ENCODE data around the gene RNASE4. TPM values are rescaled to one million over a fixed set of nuclear protein-coding genes. Genes with fewer than 3 reads are reported as not detected.
"Not testable (repeated sequence)": the region's sequence is repeated elsewhere in the genome, so short reads cannot be mapped to it uniquely, and the experiment has no call there.

The RNASE4 gene
- total and polyA plus RNA-seq, 9 donors: 42.0 to 183 (median 102) TPM

DNA sequence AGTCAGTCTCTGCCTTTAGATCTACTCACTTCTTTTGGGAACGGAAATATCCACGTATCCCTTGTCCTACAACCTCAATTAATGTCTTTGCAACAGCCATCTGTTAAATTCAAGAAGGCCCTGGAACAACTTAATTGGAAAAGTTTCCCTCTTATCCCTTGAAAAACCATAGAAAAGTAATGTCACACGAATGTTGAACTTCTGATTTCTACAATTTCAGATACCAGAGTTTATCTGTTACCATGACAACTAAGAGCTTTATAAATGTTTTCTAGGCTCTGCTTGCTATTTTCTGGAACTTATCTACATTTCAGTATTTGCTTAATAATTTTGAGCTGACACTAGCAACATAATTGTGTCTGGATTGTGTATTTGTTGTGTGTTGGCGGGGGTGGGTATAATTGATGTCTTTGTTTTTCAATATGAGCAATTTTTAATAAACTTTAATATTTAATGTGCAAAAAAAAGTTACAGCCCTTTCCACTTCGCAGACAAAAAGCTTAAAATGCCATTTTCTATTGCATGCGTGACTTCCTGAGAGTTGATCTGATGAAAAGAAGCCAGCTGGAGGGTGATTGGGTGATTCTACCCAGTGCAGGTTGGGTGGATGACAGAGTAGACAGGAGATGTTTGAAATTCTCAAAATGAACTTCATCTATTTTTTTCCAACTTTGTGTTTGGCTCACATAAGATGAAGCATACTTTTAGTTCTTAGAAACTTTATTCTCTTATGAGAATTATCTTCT, 49.5 kb downstream of the RNASE4 start:
- H3K9me3 ChIP-seq: no peaks in the 10 kb centered on the region
- intact Hi-C loops (cut with DNase I): no loop called here
- no peak overlapping the region for H3K27ac ChIP-seq
- no peaks in the 10 kb centered on the region for H3K36me3 ChIP-seq
- TF ChIP-seq POLR2A (IDR thresholded peaks at IDR 0.05) (no peak), EP300 (IDR thresholded peaks at IDR 0.05) (no peak)
- TF ChIP-seq, protein P1, sequence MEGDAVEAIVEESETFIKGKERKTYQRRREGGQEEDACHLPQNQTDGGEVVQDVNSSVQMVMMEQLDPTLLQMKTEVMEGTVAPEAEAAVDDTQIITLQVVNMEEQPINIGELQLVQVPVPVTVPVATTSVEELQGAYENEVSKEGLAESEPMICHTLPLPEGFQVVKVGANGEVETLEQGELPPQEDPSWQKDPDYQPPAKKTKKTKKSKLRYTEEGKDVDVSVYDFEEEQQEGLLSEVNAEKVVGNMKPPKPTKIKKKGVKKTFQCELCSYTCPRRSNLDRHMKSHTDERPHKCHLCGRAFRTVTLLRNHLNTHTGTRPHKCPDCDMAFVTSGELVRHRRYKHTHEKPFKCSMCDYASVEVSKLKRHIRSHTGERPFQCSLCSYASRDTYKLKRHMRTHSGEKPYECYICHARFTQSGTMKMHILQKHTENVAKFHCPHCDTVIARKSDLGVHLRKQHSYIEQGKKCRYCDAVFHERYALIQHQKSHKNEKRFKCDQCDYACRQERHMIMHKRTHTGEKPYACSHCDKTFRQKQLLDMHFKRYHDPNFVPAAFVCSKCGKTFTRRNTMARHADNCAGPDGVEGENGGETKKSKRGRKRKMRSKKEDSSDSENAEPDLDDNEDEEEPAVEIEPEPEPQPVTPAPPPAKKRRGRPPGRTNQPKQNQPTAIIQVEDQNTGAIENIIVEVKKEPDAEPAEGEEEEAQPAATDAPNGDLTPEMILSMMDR (IDR thresholded peaks at IDR 0.05): no peak
- no peaks in the 10 kb centered on the region for H3K27me3 ChIP-seq
- no peak overlapping the region for H3K4me3 ChIP-seq
- 15 to 25% (median 22%) methylated on average over 6 of the region's 6 CpGs for WGBS, 3 donors
- no peak for DNase-seq
- peaks cover 3% of the 10 kb centered on the region for H3K4me1 ChIP-seq (ENCODE audit: insufficient read depth)

DNA sequence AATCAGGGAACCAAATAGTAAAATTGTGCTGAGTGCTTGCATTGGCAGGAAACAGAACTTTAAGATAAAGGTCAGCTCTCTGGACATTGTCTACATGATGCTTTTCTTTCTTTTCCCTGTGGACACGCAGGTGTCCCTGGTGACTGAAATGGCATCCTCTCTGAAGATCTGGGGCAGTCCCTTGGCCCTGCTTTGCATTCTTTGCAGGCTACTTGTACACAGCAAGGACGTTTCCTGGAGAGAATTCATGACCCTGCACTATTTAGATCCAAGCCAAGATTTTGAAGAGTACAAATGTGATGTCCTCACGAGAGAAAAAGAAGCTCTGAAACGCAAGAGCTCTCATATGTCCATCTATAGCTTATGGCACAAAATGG, 50.1 kb downstream of the RNASE4 start:
- DNase-seq: no peak
- Histone ChIP-seq H3K27me3 (no peaks in the 10 kb centered on the region), H3K27ac (no peak overlapping the region), H3K4me3 (no peak overlapping the region), H3K4me1 (ENCODE audit: insufficient read depth) (peaks cover 3% of the 10 kb centered on the region), H3K36me3 (no peaks in the 10 kb centered on the region), H3K9me3 (no peaks in the 10 kb centered on the region)
- WGBS, 3 donors: 38 to 44% (median 39%) methylated on average over 4 of the region's 4 CpGs
- intact Hi-C loops (cut with DNase I): no loop called here
- no peak for TF ChIP-seq EP300 (IDR thresholded peaks at IDR 0.05)
- TF ChIP-seq, protein P1 (IDR thresholded peaks at IDR 0.05): no peak
- TF ChIP-seq POLR2A (IDR thresholded peaks at IDR 0.05): no peak

DNA sequence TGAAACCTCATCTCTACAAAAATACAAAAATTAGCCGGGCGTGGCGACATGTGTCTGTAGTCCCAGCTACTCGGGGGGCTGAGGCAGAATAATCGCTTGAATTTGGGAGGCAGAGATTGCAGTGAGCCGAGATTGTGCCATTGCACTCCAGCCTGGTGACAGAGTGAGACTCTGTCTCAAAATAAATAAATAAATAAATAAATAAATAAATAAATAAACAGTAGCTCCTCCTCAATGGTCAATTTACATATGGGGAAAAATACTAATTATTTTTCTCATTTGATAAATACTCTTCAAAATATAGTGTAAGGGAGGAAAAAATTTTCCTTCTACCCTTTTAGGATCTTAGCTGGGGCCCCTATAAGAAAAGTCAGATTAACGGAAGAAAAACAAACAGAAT, 53.9 kb downstream of the RNASE4 start:
- intact Hi-C loops (cut with DNase I); H3K9me3 ChIP-seq; H3K27ac ChIP-seq; H3K4me3 ChIP-seq; H3K27me3 ChIP-seq; DNase-seq; H3K36me3 ChIP-seq; H3K4me1 ChIP-seq (ENCODE audit: insufficient read depth): not testable (repeated sequence)
- 80 to 96% (median 94%) methylated on average over 7 of the region's 7 CpGs for WGBS, 3 donors

DNA sequence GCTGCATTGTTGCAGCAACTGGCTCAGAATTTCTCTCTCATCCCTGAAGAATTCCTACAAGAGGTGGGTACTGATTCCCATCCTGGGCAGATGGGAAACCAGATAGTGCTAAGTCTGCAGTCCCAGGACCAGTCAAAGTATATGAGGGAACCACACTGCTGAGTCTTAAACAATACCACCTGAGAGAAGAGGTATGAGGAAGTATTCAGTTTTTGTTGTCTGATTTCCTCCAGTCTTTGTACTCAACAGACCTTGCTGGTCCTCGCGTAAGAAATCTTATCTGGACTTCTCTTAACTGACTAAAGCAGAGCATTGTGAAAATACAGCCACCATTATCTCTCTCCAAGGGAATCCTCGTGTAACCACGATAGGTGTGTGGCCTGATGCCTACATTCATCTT, 57.8 kb downstream of the RNASE4 start:
- H3K4me1 ChIP-seq (ENCODE audit: insufficient read depth): no peaks in the 10 kb centered on the region
- TF ChIP-seq, protein P1 (IDR thresholded peaks at IDR 0.05): no peak
- TF ChIP-seq EP300 (IDR thresholded peaks at IDR 0.05) (no peak), POLR2A (IDR thresholded peaks at IDR 0.05) (no peak)
- H3K4me3 ChIP-seq: no peak overlapping the region
- WGBS, 3 donors: 80 to 88% (median 82%) methylated on average over 4 of the region's 4 CpGs
- H3K27me3 ChIP-seq: no peaks in the 10 kb centered on the region
- H3K27ac ChIP-seq: no peak overlapping the region
- intact Hi-C loops (cut with DNase I): no loop called here
- H3K36me3 ChIP-seq: no peaks in the 10 kb centered on the region
- no peaks in the 10 kb centered on the region for H3K9me3 ChIP-seq
- DNase-seq: no peak

DNA sequence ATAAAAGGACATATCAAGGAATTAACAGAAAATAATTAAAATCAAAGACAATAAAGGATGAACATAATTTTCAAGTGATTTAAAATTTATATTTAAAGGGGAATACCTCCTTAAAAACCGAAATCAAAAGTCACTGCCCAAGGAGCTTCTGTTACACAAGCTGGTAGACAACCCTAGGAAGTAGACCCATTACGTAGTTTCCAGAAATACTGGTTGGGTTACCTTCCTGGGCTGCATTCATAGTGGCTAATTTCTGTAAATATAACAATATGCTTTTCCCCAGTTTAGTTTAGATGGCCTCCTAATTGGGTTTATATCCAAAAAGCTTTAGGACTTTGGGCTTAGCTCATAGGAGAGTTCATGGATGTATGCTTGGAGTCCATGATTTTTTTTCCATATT, 59.2 kb downstream of the RNASE4 start:
- intact Hi-C loops (cut with DNase I): no loop called here
- Histone ChIP-seq H3K4me1 (ENCODE audit: insufficient read depth) (no peaks in the 10 kb centered on the region), H3K36me3 (no peaks in the 10 kb centered on the region), H3K27ac (no peak overlapping the region), H3K4me3 (no peak overlapping the region), H3K9me3 (no peaks in the 10 kb centered on the region), H3K27me3 (no peaks in the 10 kb centered on the region)
- no peak for DNase-seq
- 89 to 93% (median 92%) methylated on average over 2 of the region's 2 CpGs for WGBS, 3 donors
- TF ChIP-seq, protein P1 (IDR thresholded peaks at IDR 0.05): no peak
- TF ChIP-seq POLR2A (IDR thresholded peaks at IDR 0.05): no peak
- no peak for TF ChIP-seq EP300 (IDR thresholded peaks at IDR 0.05)

Measured in ovary (tissue), 9 donors.